ENCODE data around the gene DNM3. TPM values are rescaled to one million over a fixed set of nuclear protein-coding genes. Genes with fewer than 3 reads are reported as not detected.
A peak's percentile ranks its signal among the peaks of the same experiment; 100 is the strongest.

The DNM3 gene
- total RNA-seq, 1 donor = 0.72 TPM

DNA sequence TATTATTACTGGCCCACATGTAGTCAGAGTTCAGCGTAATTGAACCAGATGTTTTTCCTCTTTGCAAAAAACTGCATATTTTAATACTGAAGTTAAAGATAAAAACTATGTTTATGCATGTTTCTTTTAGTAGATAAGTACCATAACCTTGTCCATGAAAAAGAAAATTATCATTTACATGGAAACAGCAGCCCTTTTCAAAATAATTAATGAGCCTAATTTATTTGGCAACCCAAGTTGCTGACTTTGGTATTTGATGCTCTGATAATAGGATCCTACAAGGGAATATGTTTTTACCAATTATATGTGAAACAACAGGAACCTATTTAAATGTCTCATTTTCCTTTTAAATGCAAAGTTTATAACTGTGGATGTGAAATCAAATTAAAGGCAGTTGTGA is 297.9 kb downstream of the DNM3 start:
- DNase-seq (ENCODE audit: insufficient read length, low spot score, missing footprints) = no peak

DNA sequence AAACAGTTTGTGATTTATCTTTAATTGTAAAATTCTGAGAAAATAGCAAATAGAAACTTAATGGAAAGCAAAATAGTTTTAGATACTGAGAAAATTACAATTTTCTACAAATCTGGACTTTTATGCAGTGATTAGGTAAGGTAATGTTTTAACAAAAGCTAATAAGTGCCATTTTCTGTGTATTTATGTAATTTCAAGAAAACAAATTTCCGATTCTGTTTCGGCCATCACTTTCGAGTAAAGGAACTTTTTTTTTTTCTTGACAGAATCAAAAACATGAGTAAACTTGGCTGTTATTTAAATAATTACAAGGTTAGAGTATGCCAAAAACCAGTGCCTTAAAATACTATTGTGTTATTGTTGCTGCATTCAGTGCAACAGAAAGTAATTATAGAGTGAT is 298.8 kb downstream of the DNM3 start:
- H3K4me2 ChIP-seq (ENCODE audit: insufficient read depth, low read length) = peak overlapping the region; percentile 79
- no peaks in the 10 kb centered on the region for H4K20me1 ChIP-seq (ENCODE audit: insufficient read depth, low read length)
- peaks cover 38% of the 10 kb centered on the region for H3K4me1 ChIP-seq (ENCODE audit: insufficient read depth, low read length)
- no peaks in the 10 kb centered on the region for H3K9me3 ChIP-seq (ENCODE audit: low read depth, low read length)
- no peak overlapping the region for H2AFZ ChIP-seq (ENCODE audit: low read length)
- DNase-seq (ENCODE audit: insufficient read length, low spot score, missing footprints) = no peak
- peak overlapping the region; percentile 95 for H3K27ac ChIP-seq (ENCODE audit: low read depth, low read length)
- TF ChIP-seq, protein P1, sequence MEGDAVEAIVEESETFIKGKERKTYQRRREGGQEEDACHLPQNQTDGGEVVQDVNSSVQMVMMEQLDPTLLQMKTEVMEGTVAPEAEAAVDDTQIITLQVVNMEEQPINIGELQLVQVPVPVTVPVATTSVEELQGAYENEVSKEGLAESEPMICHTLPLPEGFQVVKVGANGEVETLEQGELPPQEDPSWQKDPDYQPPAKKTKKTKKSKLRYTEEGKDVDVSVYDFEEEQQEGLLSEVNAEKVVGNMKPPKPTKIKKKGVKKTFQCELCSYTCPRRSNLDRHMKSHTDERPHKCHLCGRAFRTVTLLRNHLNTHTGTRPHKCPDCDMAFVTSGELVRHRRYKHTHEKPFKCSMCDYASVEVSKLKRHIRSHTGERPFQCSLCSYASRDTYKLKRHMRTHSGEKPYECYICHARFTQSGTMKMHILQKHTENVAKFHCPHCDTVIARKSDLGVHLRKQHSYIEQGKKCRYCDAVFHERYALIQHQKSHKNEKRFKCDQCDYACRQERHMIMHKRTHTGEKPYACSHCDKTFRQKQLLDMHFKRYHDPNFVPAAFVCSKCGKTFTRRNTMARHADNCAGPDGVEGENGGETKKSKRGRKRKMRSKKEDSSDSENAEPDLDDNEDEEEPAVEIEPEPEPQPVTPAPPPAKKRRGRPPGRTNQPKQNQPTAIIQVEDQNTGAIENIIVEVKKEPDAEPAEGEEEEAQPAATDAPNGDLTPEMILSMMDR (IDR thresholded peaks at IDR 0.05; ENCODE audit: extremely low read depth, low read depth, low read length) = no peak
- no peaks in the 10 kb centered on the region for H3K27me3 ChIP-seq (ENCODE audit: insufficient read depth, low read length)
- peaks cover 31% of the 10 kb centered on the region for H3K79me2 ChIP-seq (ENCODE audit: insufficient read depth, low read length)
- peak overlapping the region; percentile 45 for H3K4me3 ChIP-seq (ENCODE audit: insufficient read depth, low read length)
- peaks cover 28% of the 10 kb centered on the region for H3K36me3 ChIP-seq (ENCODE audit: insufficient read depth, low read length)

More for the DNA sequence above, 297.9 kb downstream of the DNM3 start:
- peak overlapping the region; percentile 95 for H3K27ac ChIP-seq (ENCODE audit: low read depth, low read length)
- TF ChIP-seq, protein P1 (IDR thresholded peaks at IDR 0.05; ENCODE audit: extremely low read depth, low read depth, low read length) = no peak
- H2AFZ ChIP-seq (ENCODE audit: low read length) = no peak overlapping the region
- H3K4me3 ChIP-seq (ENCODE audit: insufficient read depth, low read length) = peak overlapping the region; percentile 0
- no peaks in the 10 kb centered on the region for H3K27me3 ChIP-seq (ENCODE audit: insufficient read depth, low read length)
- H3K4me2 ChIP-seq (ENCODE audit: insufficient read depth, low read length) = peak overlapping the region; percentile 79
- H4K20me1 ChIP-seq (ENCODE audit: insufficient read depth, low read length) = no peaks in the 10 kb centered on the region
- H3K4me1 ChIP-seq (ENCODE audit: insufficient read depth, low read length) = peaks cover 36% of the 10 kb centered on the region
- no peaks in the 10 kb centered on the region for H3K9me3 ChIP-seq (ENCODE audit: low read depth, low read length)
- peaks cover 28% of the 10 kb centered on the region for H3K36me3 ChIP-seq (ENCODE audit: insufficient read depth, low read length)
- H3K79me2 ChIP-seq (ENCODE audit: insufficient read depth, low read length) = peaks cover 26% of the 10 kb centered on the region

DNA sequence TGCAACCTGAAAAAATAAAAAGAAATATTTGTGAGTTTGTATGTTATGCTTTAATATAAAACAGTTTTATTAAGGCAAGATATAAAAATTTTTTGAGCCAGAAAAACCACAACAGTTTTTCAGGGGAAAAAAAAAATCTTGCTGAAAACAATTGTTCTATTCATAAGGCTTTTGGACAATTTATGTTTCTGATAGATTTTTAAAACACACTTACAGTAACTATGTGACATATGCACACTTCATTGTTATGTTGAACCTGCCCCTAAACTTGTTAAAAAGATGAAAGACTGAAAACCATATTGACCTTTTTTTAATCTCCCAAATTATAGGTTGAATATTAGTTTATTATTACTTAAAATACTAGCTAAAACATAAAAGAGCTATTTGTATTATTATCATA is 299.3 kb downstream of the DNM3 start:
- Histone ChIP-seq H3K27me3 (ENCODE audit: insufficient read depth, low read length) (no peaks in the 10 kb centered on the region), H2AFZ (ENCODE audit: low read length) (no peak overlapping the region), H3K79me2 (ENCODE audit: insufficient read depth, low read length) (peaks cover 31% of the 10 kb centered on the region), H3K4me2 (ENCODE audit: insufficient read depth, low read length) (peak overlapping the region; percentile 79), H3K4me3 (ENCODE audit: insufficient read depth, low read length) (peak overlapping the region; percentile 45), H3K36me3 (ENCODE audit: insufficient read depth, low read length) (peaks cover 28% of the 10 kb centered on the region), H3K9me3 (ENCODE audit: low read depth, low read length) (no peaks in the 10 kb centered on the region), H4K20me1 (ENCODE audit: insufficient read depth, low read length) (no peaks in the 10 kb centered on the region), H3K27ac (ENCODE audit: low read depth, low read length) (peak overlapping the region; percentile 95), H3K4me1 (ENCODE audit: insufficient read depth, low read length) (peaks cover 42% of the 10 kb centered on the region)
- TF ChIP-seq, protein P1 (IDR thresholded peaks at IDR 0.05; ENCODE audit: extremely low read depth, low read depth, low read length) = no peak
- DNase-seq (ENCODE audit: insufficient read length, low spot score, missing footprints) = no peak

DNA sequence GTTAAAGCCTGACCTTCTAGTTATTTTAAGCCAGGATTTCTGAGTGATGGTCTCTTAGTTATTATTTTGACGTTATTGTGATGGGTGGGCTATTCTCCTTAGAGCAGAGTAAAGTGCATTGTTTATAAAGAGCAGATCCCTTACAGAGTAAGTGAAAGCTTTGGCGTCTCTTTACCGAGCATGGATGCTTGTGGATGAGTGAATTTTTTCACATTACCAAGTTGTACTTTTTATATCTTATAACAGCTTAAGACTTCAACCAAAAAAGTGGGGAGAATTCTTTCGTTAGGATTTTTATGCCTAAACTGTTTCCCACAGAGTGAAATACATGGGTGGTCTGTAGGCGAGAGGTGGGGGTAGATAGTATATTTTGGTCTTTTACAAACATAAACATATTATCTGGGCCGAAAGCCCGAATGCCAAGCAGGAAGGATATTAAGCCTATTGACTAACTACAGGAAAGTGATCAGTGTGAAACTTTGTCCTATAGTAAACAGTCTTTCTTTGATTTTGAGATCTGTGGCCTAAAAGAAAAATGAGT is 300.1 kb downstream of the DNM3 start:
- no peaks in the 10 kb centered on the region for H3K9me3 ChIP-seq (ENCODE audit: low read depth, low read length)
- H3K36me3 ChIP-seq (ENCODE audit: insufficient read depth, low read length) = peaks cover 28% of the 10 kb centered on the region
- no peak overlapping the region for H2AFZ ChIP-seq (ENCODE audit: low read length)
- no peaks in the 10 kb centered on the region for H4K20me1 ChIP-seq (ENCODE audit: insufficient read depth, low read length)
- peak overlapping the region; percentile 79 for H3K4me2 ChIP-seq (ENCODE audit: insufficient read depth, low read length)
- H3K4me3 ChIP-seq (ENCODE audit: insufficient read depth, low read length) = peak overlapping the region; percentile 85
- no peaks in the 10 kb centered on the region for H3K27me3 ChIP-seq (ENCODE audit: insufficient read depth, low read length)
- H3K79me2 ChIP-seq (ENCODE audit: insufficient read depth, low read length) = peaks cover 31% of the 10 kb centered on the region
- H3K27ac ChIP-seq (ENCODE audit: low read depth, low read length) = peak overlapping the region; percentile 95
- DNase-seq (ENCODE audit: insufficient read length, low spot score, missing footprints) = no peak
- peaks cover 42% of the 10 kb centered on the region for H3K4me1 ChIP-seq (ENCODE audit: insufficient read depth, low read length)
- TF ChIP-seq, protein P1 (IDR thresholded peaks at IDR 0.05; ENCODE audit: extremely low read depth, low read depth, low read length) = no peak

Measured in osteoblast (primary cell).